DOHH2 (cell line): ENCODE data around the gene SEMA4D.

Source experiments
- EZH2phosphoT487 ChIP-seq: fragments of 200-600 bp; sonication (generic); IDR thresholded peaks from 2 replicates; pipeline ENCODE4 v1.6.1; 2017; ENCODE audit warnings: borderline replicate concordance, mild to moderate bottlenecking, antibody characterized with exemption, low read length, moderate library complexity, mixed read lengths
- TF ChIP-seq, protein P1 (sequence below): fragments of 200-600 bp; sonication (generic); IDR thresholded peaks from one replicate; pipeline ENCODE4 v1.5.1; 2014; ENCODE audit warnings: antibody characterized with exemption, mild to moderate bottlenecking, low read depth, low read length; ENCODE audit not compliant: poor library complexity, severe bottlenecking

DNA sequence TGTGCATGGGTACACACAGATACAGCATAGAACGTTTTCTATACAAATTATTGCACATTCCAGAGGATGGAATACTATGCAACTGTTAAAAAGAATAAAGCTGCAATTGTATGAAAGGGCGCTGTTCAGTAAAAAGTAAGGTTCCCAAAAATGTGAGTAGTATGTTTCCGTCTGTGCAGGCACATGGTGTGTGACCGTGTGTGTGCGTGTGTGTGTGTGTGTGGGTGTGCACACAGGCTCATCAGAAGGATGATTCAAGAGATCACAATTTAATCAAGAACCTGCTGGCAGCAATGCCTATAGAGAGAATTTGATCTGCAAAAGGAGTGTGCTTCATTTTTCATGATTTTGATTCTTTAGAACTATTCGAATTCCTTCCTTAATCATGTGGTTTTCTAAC is 76.3 kb downstream of the SEMA4D start:
- TF ChIP-seq, protein P1, sequence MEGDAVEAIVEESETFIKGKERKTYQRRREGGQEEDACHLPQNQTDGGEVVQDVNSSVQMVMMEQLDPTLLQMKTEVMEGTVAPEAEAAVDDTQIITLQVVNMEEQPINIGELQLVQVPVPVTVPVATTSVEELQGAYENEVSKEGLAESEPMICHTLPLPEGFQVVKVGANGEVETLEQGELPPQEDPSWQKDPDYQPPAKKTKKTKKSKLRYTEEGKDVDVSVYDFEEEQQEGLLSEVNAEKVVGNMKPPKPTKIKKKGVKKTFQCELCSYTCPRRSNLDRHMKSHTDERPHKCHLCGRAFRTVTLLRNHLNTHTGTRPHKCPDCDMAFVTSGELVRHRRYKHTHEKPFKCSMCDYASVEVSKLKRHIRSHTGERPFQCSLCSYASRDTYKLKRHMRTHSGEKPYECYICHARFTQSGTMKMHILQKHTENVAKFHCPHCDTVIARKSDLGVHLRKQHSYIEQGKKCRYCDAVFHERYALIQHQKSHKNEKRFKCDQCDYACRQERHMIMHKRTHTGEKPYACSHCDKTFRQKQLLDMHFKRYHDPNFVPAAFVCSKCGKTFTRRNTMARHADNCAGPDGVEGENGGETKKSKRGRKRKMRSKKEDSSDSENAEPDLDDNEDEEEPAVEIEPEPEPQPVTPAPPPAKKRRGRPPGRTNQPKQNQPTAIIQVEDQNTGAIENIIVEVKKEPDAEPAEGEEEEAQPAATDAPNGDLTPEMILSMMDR, result no peak
- no peak for TF ChIP-seq EZH2phosphoT487
